ENCODE results near the gene KLHL3. TPM values are rescaled to one million over a fixed set of nuclear protein-coding genes. Genes with fewer than 3 reads are reported as not detected.

The KLHL3 gene
- total RNA-seq, 1 donor from 2014 or later: 8.9 TPM

DNA sequence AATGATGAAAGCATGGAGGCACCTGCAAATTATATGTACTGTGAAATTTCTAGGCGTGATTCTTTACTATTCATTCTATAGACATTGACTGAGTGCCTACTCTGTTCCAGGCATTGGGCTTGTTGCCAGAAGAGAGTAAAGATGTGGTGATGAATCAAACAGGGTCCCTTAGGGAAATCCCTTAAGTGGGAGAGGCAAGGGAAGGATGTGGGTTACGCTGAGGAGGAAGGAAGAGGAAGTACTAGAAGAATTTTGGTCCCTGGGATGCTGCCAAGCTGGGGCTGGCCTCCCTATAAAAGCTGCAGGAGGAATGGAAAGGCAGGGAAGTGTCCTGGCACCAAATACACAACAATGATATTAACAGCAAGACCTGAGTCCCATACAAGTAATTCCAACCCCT is 160.0 kb downstream of the KLHL3 start:
- Histone ChIP-seq H3K27me3 (ENCODE audit: insufficient read depth, low read length) (peaks cover under 1% of the 10 kb centered on the region), H4K20me1 (ENCODE audit: insufficient read depth, low read length) (no peaks in the 10 kb centered on the region), H3K9me3 (ENCODE audit: insufficient read depth, low read depth, low read length) (no peaks in the 10 kb centered on the region), H3K4me2 (ENCODE audit: low read length) (no peak overlapping the region), H3K36me3 (ENCODE audit: insufficient read depth, low read length) (no peaks in the 10 kb centered on the region), H3K9ac (ENCODE audit: low read length) (no peak overlapping the region), H3K4me3 (ENCODE audit: insufficient read depth, low read depth, low read length) (no peak overlapping the region), H3K27ac (ENCODE audit: low read depth, low read length) (no peak overlapping the region), H3K79me2 (ENCODE audit: insufficient read depth, low read length) (no peaks in the 10 kb centered on the region), H3K4me1 (ENCODE audit: insufficient read depth, low read length) (peaks cover 13% of the 10 kb centered on the region), H2AFZ (ENCODE audit: low read depth, low read length) (no peak overlapping the region)
- H3K27ac Mint-ChIP-seq (ENCODE audit: unreplicated experiment): no peak overlapping the region
- no peak overlapping the region for H3K4me3 Mint-ChIP-seq (ENCODE audit: unreplicated experiment)
- H3K36me3 Mint-ChIP-seq (ENCODE audit: low read depth, unreplicated experiment): no peaks in the 10 kb centered on the region
- no peaks in the 10 kb centered on the region for H3K9me3 Mint-ChIP-seq (ENCODE audit: unreplicated experiment)
- FAIRE-seq: peak; percentile 29
- peaks cover 15% of the 10 kb centered on the region for H3K27me3 Mint-ChIP-seq (ENCODE audit: low read depth, unreplicated experiment)
- no peak for TF ChIP-seq CTCF (IDR thresholded peaks at IDR 0.05; ENCODE audit: insufficient read depth, low read depth, low read length)
- no peak for TF ChIP-seq EZH2 (IDR thresholded peaks at IDR 0.05; ENCODE audit: insufficient read depth, low read length)
- DNase-seq (ENCODE audit: low read depth): peak; percentile 30
- H3K4me1 Mint-ChIP-seq (ENCODE audit: low read depth, unreplicated experiment): peaks cover 6% of the 10 kb centered on the region

GRCh38 chr5:137575211-137575610 is 160.7 kb downstream of the KLHL3 start:
- Histone ChIP-seq H3K4me1 (ENCODE audit: insufficient read depth, low read length) (peaks cover 13% of the 10 kb centered on the region), H3K27ac (ENCODE audit: low read depth, low read length) (no peak overlapping the region), H3K36me3 (ENCODE audit: insufficient read depth, low read length) (no peaks in the 10 kb centered on the region), H3K4me3 (ENCODE audit: insufficient read depth, low read depth, low read length) (no peak overlapping the region), H3K9me3 (ENCODE audit: insufficient read depth, low read depth, low read length) (no peaks in the 10 kb centered on the region), H3K4me2 (ENCODE audit: low read length) (no peak overlapping the region), H3K27me3 (ENCODE audit: insufficient read depth, low read length) (no peaks in the 10 kb centered on the region), H2AFZ (ENCODE audit: low read depth, low read length) (no peak overlapping the region), H3K79me2 (ENCODE audit: insufficient read depth, low read length) (no peaks in the 10 kb centered on the region), H3K9ac (ENCODE audit: low read length) (no peak overlapping the region), H4K20me1 (ENCODE audit: insufficient read depth, low read length) (no peaks in the 10 kb centered on the region)
- Mint-ChIP-seq H3K27me3 (ENCODE audit: low read depth, unreplicated experiment) (peaks cover 16% of the 10 kb centered on the region), H3K4me3 (ENCODE audit: unreplicated experiment) (no peak overlapping the region), H3K9me3 (ENCODE audit: unreplicated experiment) (no peaks in the 10 kb centered on the region), H3K4me1 (ENCODE audit: low read depth, unreplicated experiment) (peaks cover 6% of the 10 kb centered on the region), H3K27ac (ENCODE audit: unreplicated experiment) (no peak overlapping the region), H3K36me3 (ENCODE audit: low read depth, unreplicated experiment) (no peaks in the 10 kb centered on the region)
- TF ChIP-seq EZH2 (IDR thresholded peaks at IDR 0.05; ENCODE audit: insufficient read depth, low read length): no peak
- TF ChIP-seq CTCF (IDR thresholded peaks at IDR 0.05; ENCODE audit: insufficient read depth, low read depth, low read length): no peak
- FAIRE-seq (no peak), DNase-seq (ENCODE audit: low read depth) (no peak)

- Histone ChIP-seq H2AFZ (ENCODE audit: low read depth, low read length) (no peak overlapping the region), H3K4me3 (ENCODE audit: insufficient read depth, low read depth, low read length) (no peak overlapping the region), H3K79me2 (ENCODE audit: insufficient read depth, low read length) (no peaks in the 10 kb centered on the region), H3K4me1 (ENCODE audit: insufficient read depth, low read length) (peaks cover 13% of the 10 kb centered on the region), H3K36me3 (ENCODE audit: insufficient read depth, low read length) (no peaks in the 10 kb centered on the region), H3K9ac (ENCODE audit: low read length) (no peak overlapping the region), H3K4me2 (ENCODE audit: low read length) (no peak overlapping the region), H3K9me3 (ENCODE audit: insufficient read depth, low read depth, low read length) (no peaks in the 10 kb centered on the region), H3K27ac (ENCODE audit: low read depth, low read length) (no peak overlapping the region), H4K20me1 (ENCODE audit: insufficient read depth, low read length) (no peaks in the 10 kb centered on the region), H3K27me3 (ENCODE audit: insufficient read depth, low read length) (no peaks in the 10 kb centered on the region)
- DNase-seq (ENCODE audit: low read depth) (no peak), FAIRE-seq (no peak)
- Mint-ChIP-seq H3K27me3 (ENCODE audit: low read depth, unreplicated experiment) (peaks cover 22% of the 10 kb centered on the region), H3K4me3 (ENCODE audit: unreplicated experiment) (no peak overlapping the region), H3K27ac (ENCODE audit: unreplicated experiment) (no peak overlapping the region), H3K4me1 (ENCODE audit: low read depth, unreplicated experiment) (peaks cover 6% of the 10 kb centered on the region), H3K9me3 (ENCODE audit: unreplicated experiment) (no peaks in the 10 kb centered on the region), H3K36me3 (ENCODE audit: low read depth, unreplicated experiment) (no peaks in the 10 kb centered on the region)
- no peak for TF ChIP-seq CTCF (IDR thresholded peaks at IDR 0.05; ENCODE audit: insufficient read depth, low read depth, low read length)
- no peak for TF ChIP-seq EZH2 (IDR thresholded peaks at IDR 0.05; ENCODE audit: insufficient read depth, low read length)
These were observed 162.5 kb downstream of the KLHL3 start for GRCh38 chr5:137573376-137573775.

Measured in astrocyte (in vitro differentiated cells and primary cell).